IPS-20b (cell line): Measurements from ENCODE around the gene CISD2.
A peak's percentile ranks its signal among the peaks of the same experiment; 100 is the strongest.
"Not testable (repeated sequence)": the region's sequence is repeated elsewhere in the genome, so short reads cannot be mapped to it uniquely, and the experiment has no call there.

Experiments used
- H3K27ac ChIP-seq: one replicate; pipeline ENCODE4 v1.5.1; 2013; ENCODE audit warnings: low read length
- H3K27me3 ChIP-seq: 2 replicates; pipeline ENCODE4 v1.6.1; 2013; ENCODE audit warnings: mild to moderate bottlenecking, low read length, inconsistent platforms; ENCODE audit not compliant: insufficient read depth
- H3K36me3 ChIP-seq: 2 replicates; pipeline ENCODE4 v1.6.1; 2013; ENCODE audit warnings: low read depth, mild to moderate bottlenecking, inconsistent platforms, low read length, moderate library complexity; ENCODE audit not compliant: insufficient read depth
- H3K4me1 ChIP-seq: 2 replicates; pipeline ENCODE4 v1.6.1; 2013; ENCODE audit warnings: mild to moderate bottlenecking, control low read depth, inconsistent platforms, low read length, moderate library complexity; ENCODE audit not compliant: insufficient read depth
- H3K4me3 ChIP-seq: 2 replicates; pipeline ENCODE4 v1.5.1; 2013; ENCODE audit warnings: mild to moderate bottlenecking, low read length, inconsistent platforms
- H3K9ac ChIP-seq: 2 replicates; pipeline ENCODE4 v1.6.1; 2013; ENCODE audit warnings: low read depth, mild to moderate bottlenecking, inconsistent platforms, low read length, moderate library complexity
- H3K9me3 ChIP-seq: 2 replicates; pipeline ENCODE4 v1.6.1; 2013; ENCODE audit warnings: mild to moderate bottlenecking, low read depth, low read length, inconsistent platforms; ENCODE audit not compliant: insufficient read depth

Gene CISD2, protein sequence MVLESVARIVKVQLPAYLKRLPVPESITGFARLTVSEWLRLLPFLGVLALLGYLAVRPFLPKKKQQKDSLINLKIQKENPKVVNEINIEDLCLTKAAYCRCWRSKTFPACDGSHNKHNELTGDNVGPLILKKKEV

DNA sequence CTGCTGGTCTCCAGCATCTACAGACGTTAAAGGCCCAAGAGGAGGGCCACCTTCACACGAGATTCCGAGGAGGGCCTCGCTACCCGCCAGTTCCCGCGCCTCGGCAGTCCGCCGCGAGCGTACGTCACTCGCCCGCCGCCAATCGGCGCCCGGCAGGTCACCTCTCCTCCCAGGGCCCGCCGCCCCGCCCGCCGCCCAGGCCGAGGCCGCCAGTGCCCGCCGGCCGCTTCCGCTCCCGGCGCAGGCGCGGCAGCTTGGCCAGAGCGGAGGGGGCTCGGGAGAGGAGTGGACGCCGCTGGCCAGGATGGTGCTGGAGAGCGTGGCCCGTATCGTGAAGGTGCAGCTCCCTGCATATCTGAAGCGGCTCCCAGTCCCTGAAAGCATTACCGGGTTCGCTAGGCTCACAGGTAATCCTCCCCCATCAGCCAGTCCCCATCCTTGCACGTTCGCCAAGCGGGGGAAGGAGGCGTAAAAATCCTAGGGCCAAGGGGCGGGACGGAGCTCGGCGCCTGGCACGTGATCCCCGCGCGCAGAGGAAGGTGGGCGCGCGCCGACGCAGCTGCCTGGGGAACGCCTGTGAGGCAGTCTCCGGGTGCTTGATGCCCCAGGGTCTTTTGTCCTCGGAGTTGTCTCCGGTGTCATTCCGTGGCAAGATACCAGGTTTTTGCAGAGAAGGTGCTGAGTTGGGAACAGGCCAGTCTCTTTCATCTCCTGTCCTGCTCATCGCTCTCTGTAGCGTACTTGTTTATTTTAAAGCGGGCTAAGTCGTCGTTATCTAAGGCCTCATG lies at the start of gene CISD2:
Gene CISD2, plus strand, starts transcription at position 212 of the 788 bp plus-strand sequence. Its CDS starts 93 bp downstream, at position 305.
- Histone ChIP-seq H3K36me3 (peaks cover 14% of the 10 kb centered on the region; the same call in 1 of the 2 replicates), H3K9ac (peak within 1 kb of the TSS; percentile 87), H3K27me3 (no peaks in the 10 kb centered on the region), H3K4me3 (peak within 1 kb of the TSS; percentile 82), H3K9me3 (no peaks in the 10 kb centered on the region), H3K4me1 (peaks cover 12% of the 10 kb centered on the region; the same call in 1 of the 2 replicates), H3K27ac (peak within 1 kb of the TSS; percentile 89)

DNA sequence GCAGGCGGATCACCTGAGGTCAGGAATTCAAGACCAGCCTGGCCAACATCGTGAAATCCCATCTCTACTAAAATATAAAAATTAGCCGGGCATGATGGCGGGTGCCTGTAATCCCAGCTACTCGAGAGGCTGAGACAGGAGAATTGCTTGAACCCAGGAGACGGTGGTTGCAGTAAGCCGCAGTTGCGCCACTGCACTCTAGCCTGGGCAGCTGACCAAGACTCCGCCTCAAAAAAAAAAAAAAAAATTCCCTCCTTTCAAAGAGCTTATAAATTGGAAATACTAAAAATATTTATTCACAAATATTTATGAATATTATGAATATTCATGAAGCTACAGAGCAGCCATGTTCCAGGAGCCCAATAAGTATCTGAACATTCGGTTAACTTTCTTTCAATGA lies 49.7 kb upstream of the CISD2 start:
- not testable (repeated sequence) for H3K4me3 ChIP-seq, H3K27me3 ChIP-seq, H3K9me3 ChIP-seq, H3K27ac ChIP-seq, H3K9ac ChIP-seq
- peaks cover 74% of the 10 kb centered on the region for H3K36me3 ChIP-seq
- peaks cover 42% of the 10 kb centered on the region for H3K4me1 ChIP-seq

DNA sequence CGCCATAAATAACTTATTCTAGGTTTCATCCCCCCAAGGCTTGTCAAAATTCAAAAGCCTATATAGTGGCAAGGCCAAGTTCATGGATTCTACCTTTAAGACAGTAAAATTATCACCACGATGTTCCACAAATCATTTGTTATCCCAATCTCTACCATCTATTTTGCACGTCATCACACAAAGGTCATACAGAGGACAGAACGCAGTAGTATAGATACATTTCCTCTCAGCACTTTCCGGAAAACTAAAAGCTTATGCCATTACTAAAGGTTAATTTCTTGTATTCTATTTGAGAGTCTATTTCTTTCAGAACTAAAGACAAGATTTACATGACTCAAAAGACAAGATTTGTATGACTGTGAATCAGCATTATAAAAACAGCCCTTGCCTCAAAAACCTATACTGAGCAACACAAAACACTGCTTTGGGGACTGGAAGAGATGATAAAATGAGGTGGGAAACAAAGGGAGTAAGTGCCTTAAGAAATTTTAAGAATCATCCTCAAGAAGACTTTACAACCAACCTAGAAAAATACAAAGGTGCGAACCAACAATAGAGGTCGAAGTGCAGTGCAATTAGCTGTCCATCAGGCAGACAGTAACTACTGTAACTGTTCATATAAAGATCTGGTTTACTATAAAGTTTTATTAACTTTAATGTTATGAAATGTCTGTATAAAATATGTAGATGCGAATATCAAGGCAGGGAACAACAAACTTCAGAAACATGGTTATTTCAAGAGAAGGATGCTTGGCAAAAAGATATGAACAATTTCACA lies 49.0 kb upstream of the CISD2 start:
- Histone ChIP-seq H3K4me1 (peaks cover 47% of the 10 kb centered on the region), H3K9ac (no peak overlapping the region), H3K27ac (no peak overlapping the region), H3K9me3 (no peaks in the 10 kb centered on the region), H3K4me3 (peak overlapping the region; percentile 27; the same call in 1 of the 2 replicates), H3K27me3 (no peaks in the 10 kb centered on the region), H3K36me3 (peaks cover 77% of the 10 kb centered on the region)

DNA sequence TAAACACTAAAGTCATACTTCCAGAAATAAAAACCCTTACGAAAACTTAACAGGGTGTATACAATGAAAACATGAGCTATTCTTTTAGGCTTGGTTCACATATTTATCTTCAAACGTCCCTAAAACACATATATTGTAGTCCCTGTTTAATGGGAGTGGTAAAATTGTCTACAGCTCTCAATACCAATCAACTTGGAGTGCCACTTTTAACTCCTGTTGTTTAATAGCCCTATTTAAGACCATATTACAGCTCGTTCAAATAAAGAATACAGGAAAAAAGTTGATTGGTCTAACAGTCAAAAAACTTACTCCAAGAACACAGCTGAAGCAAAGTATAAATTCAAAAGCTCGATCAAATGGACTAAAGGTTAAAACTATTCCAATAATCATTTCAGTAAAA lies 45.3 kb upstream of the CISD2 start:
- no peak overlapping the region for H3K27ac ChIP-seq
- H3K36me3 ChIP-seq: peaks cover 50% of the 10 kb centered on the region
- H3K9me3 ChIP-seq: no peaks in the 10 kb centered on the region
- H3K4me1 ChIP-seq: peaks cover 44% of the 10 kb centered on the region
- no peak overlapping the region; the same call in 1 of the 2 replicates for H3K9ac ChIP-seq
- H3K4me3 ChIP-seq: peak overlapping the region; percentile 86
- no peaks in the 10 kb centered on the region for H3K27me3 ChIP-seq

DNA sequence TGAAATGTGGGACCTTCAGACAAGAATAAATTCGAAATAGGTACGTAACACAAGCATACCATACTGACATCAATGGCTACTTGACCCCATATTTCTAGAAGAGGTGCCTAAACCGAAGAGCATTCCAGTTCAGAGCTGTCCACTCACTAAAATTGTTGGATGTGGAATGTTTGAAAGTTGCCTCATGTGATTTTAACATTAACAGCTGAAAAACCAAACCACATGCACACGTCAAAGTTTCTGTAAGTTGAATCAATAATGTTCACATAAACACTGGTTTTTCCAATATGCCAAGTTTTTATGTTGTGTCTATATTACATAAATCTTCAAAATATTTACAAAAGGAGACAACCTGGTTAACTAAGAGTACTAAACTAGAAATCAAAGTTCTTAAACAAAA lies 44.9 kb upstream of the CISD2 start:
- no peaks in the 10 kb centered on the region for H3K27me3 ChIP-seq
- H3K27ac ChIP-seq: no peak overlapping the region
- no peak overlapping the region; the same call in 1 of the 2 replicates for H3K9ac ChIP-seq
- peaks cover 47% of the 10 kb centered on the region for H3K36me3 ChIP-seq
- H3K4me1 ChIP-seq: peaks cover 46% of the 10 kb centered on the region
- no peaks in the 10 kb centered on the region for H3K9me3 ChIP-seq
- H3K4me3 ChIP-seq: peak overlapping the region; percentile 86

DNA sequence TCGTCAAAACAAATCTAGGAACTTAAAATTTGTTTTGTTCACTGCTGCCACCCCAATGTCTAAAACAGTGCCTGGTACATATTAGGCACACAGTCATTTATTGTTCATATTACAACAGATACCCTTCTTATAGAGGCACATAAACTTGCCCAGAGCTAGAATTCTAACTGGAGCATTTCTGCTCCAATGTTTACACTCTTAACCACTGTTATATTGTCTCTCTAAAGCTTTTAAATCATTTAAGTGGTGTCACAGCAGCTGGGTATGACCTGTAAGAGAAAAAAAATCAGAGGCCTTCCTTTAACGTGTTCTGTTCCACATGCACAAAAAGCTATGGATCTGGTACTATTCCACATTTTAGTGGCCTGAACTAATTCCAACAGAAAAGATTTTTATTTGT lies 44.4 kb upstream of the CISD2 start:
- H3K4me3 ChIP-seq: peak overlapping the region; percentile 86
- H3K4me1 ChIP-seq: peaks cover 51% of the 10 kb centered on the region
- H3K27ac ChIP-seq: no peak overlapping the region

DNA sequence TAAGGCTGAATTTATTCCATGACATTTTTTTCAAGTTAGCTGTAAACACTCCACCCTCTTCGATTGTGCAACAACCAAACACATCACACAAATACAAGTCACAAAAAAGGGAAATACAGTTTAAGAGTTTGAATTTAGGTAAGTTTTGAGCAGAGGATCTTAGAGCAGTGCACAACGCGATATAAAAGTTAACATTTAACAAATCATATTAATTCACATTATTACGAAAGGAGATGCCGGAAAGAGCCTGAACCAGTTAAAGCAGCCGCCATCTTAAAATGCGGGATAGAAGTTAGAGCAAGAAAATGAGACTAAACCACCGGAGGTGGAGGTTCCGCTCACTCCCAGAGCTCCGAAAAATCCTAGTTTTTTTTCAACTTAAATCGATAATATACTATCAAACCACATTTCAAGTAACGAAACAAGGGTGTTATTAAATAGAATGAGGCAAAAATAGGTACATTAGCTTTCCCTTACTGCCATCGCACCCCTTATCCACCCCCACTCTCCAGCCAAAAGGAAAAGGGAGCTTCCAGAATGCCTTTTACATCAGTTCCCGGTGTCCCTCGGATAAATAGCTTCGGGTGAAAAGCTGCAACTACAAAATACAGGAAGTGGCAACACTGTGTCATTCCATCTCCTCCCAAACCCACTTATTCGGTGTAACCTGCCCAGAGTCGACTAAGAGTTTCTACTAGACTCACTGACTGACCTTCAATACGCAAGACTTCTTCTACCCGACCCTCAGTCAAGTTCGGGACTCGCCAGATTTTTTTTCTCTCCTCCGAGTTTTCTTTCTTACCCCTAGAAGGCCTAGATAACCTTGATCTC lies 43.3 kb upstream of the CISD2 start:
- H3K27ac ChIP-seq: no peak overlapping the region

More for the DNA sequence above, 44.4 kb upstream of the CISD2 start:
- peak overlapping the region; percentile 99 for H3K9ac ChIP-seq
- no peaks in the 10 kb centered on the region for H3K27me3 ChIP-seq
- peaks cover 47% of the 10 kb centered on the region for H3K36me3 ChIP-seq
- H3K9me3 ChIP-seq: no peaks in the 10 kb centered on the region

DNA sequence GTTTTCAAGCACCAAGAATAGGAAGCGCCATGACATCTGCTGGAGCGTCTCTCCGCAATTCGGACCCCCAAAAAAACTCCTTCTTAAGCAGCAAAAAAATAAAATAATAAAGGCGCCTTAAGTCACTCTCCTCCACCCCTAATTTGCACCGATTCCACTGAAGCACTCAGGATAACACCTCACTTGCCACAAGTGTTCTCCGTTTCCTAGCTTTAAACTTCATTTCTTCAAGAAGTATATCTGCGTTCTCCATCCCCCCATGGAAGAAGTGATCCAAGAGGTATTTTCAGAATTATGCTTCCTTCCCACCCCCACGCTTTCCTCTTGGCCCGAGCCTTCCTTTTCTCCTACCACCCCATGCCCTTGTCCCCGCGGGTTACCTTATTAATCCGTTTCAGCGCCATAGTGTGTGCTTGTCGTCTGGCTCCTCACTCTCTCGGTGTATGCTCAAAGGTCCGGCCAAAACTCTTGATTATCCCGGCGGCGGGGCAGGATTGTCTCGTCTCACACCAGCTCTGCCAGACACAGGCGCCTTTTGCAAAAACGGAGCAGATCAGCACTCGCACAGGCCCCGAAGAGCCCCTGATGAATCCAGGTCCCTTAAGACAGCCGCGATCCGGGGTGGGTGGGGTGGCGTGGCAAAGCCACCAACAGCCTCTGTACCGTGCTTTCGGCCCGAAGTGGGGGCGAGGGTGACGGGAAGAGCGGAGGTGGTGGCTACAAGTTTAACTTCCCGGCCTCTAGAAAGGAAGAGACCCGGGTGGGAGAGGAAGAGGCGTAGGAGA lies 42.5 kb upstream of the CISD2 start:
- H3K36me3 ChIP-seq: peaks cover 37% of the 10 kb centered on the region
- H3K4me1 ChIP-seq: peaks cover 41% of the 10 kb centered on the region; the same call in 1 of the 2 replicates
- H3K9ac ChIP-seq: peak overlapping the region; percentile 99
- no peaks in the 10 kb centered on the region for H3K9me3 ChIP-seq
- H3K27ac ChIP-seq: peak overlapping the region; percentile 98
- peak overlapping the region; percentile 86 for H3K4me3 ChIP-seq
- H3K27me3 ChIP-seq: no peaks in the 10 kb centered on the region

More for the DNA sequence above, 43.3 kb upstream of the CISD2 start:
- Histone ChIP-seq H3K4me3 (peak overlapping the region; percentile 86), H3K27me3 (no peaks in the 10 kb centered on the region), H3K9ac (peak overlapping the region; percentile 99), H3K36me3 (peaks cover 42% of the 10 kb centered on the region), H3K4me1 (peaks cover 45% of the 10 kb centered on the region), H3K9me3 (no peaks in the 10 kb centered on the region)

DNA sequence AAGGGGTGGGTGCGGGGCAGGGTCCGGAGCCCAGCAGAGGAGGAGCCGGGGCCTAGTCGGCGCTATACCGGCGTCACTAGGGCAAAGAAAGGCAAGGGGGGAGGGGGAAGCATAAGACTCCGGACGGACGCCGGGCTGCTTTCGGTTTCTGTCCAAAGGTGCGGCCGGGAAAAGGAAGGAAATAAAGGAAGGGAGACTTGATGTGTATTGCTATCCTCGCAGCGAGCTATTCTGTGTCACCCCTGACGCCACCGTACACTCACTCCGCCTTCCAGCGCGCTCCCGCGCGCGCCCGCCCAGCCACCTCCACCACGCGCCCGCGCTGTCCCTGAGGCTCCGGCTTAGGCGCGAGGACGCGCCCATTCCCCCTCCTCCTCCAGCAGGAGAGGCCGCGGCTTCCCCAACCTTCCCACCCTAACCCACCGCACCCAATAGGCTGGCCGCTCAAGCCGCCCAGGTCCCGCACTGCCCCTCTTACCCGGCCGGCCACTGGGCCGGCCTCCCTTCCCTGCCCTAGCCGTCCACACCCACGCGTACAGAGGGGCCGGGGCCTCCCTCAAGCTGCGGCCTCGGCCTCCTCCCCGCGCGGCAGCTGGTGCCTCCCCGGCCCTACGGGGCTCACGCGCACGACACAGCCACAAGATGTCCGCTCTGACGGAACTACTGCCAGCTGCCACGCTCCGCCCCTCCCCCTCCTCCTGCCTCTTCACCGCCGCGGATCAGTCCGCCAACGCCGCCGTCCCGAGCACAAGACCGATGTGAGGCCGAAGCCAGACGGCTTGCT lies 41.7 kb upstream of the CISD2 start, which contains the start of gene UBE2D3:
Gene UBE2D3, minus strand, starts transcription at position 662 of the 784 bp plus-strand sequence. CDS start 1,043 bp downstream, outside the sequence.
- Histone ChIP-seq H3K9me3 (no peaks in the 10 kb centered on the region), H3K27me3 (no peaks in the 10 kb centered on the region), H3K4me1 (peaks cover 42% of the 10 kb centered on the region; the same call in 1 of the 2 replicates), H3K4me3 (peak within 1 kb of the TSS; percentile 86), H3K36me3 (peaks cover 31% of the 10 kb centered on the region), H3K27ac (peak within 1 kb of the TSS; percentile 98), H3K9ac (peak within 1 kb of the TSS; percentile 99)
